T-cell (primary cell): ENCODE measurements around the gene ANXA3. TPM values are rescaled to one million over a fixed set of nuclear protein-coding genes. Genes with fewer than 3 reads are reported as not detected.

Experiments used
- ATAC-seq, 4 experiments: fragments of 200-7000 bp in 3 of 4; fragments of 150-1000 bp in 1 of 4; cut with Tn5 transposase; replicated peaks in 1 of 4; 1 replicate in 3 of 4; 2 replicates in 1 of 4; pipeline ENCODE4 v1.10.0; 2021; ENCODE audit warnings: moderate library complexity in 3 of 4, mild to moderate bottlenecking in 2 of 4, moderate number of reproducible peaks in 1 of 4
- CTCF ChIA-PET, 2 donors: fragments of 300-600 bp; sonication (Branson Sonifier 250); formaldehyde crosslinking; loops; one replicate each; lab custom pipeline; 2022; ENCODE audit warnings: antibody characterized with exemption in 2 of 2; lab: Charles Lee
- POLR2A ChIA-PET, 2 donors: fragments of 300-600 bp; sonication (Branson Sonifier 250); formaldehyde crosslinking; loops; one replicate each; lab custom pipeline; 2022; ENCODE audit warnings: antibody characterized with exemption in 2 of 2; lab: Charles Lee
- DNase-seq, 35 experiments: peaks; one replicate each; pipeline versions ENCODE4 v3.0.0 to v3.0.0-alpha.2; 2013 to 2023
- H3K27ac ChIP-seq: one replicate; pipeline ENCODE4 v1.5.1; 2013; ENCODE audit warnings: low read length
- H3K27me3 ChIP-seq, 2 experiments: replicated peaks in 1 of 2; 1 replicate in 1 of 2; 2 replicates in 1 of 2; pipeline versions ENCODE4 v1.6.1 to v1.7.0; 2013; ENCODE audit warnings: low read length in 1 of 2, mixed read lengths in 1 of 2; ENCODE audit not compliant: control insufficient read depth in 2 of 2, insufficient read depth in 2 of 2; ENCODE audit errors: extremely low read depth in 1 of 2
- H3K36me3 ChIP-seq, 2 donors: 1 replicate in 1 of 2; 2 replicates in 1 of 2; pipeline versions ENCODE4 v1.6.1 to v1.7.0; 2013; ENCODE audit warnings: low read length in 1 of 2; ENCODE audit not compliant: control insufficient read depth in 2 of 2, insufficient read depth in 1 of 2; ENCODE audit errors: extremely low read depth in 1 of 2
- H3K4me1 ChIP-seq, 2 experiments: 1 replicate in 1 of 2; 2 replicates in 1 of 2; pipeline versions ENCODE4 v1.6.1 to v1.7.0; 2013; ENCODE audit warnings: low read length in 2 of 2, mixed read lengths in 1 of 2; ENCODE audit not compliant: insufficient read depth in 2 of 2, control insufficient read depth in 1 of 2; ENCODE audit errors: extremely low read depth in 1 of 2
- H3K4me3 ChIP-seq, 2 donors: 1 replicate in 1 of 2; 2 replicates in 1 of 2; pipeline versions ENCODE4 v1.5.1 to v1.7.0; 2013; ENCODE audit warnings: mild to moderate bottlenecking in 2 of 2, low read length in 1 of 2, moderate library complexity in 1 of 2; ENCODE audit not compliant: control insufficient read depth in 1 of 2; ENCODE audit errors: extremely low read depth in 1 of 2
- H3K9me3 ChIP-seq: 2 replicates; pipeline ENCODE4 v1.7.0; 2013
- H3K27ac Mint-ChIP-seq, 2 donors: one replicate each; pipeline ENCODE4 v1.8.0; 2020 to 2021; ENCODE audit warnings: mild to moderate bottlenecking in 2 of 2, mixed read lengths in 2 of 2
- H3K27me3 Mint-ChIP-seq, 2 donors: one replicate each; pipeline ENCODE4 v1.8.0; 2021 to 2022; ENCODE audit warnings: mixed read lengths in 2 of 2
- H3K36me3 Mint-ChIP-seq: one replicate; pipeline ENCODE4 v1.8.0; 2021; ENCODE audit warnings: mixed read lengths
- H3K4me1 Mint-ChIP-seq, 3 donors: one replicate each; pipeline ENCODE4 v1.8.0; 2020 to 2022; ENCODE audit warnings: mixed read lengths in 3 of 3, mild to moderate bottlenecking in 1 of 3
- H3K4me3 Mint-ChIP-seq, 3 donors: one replicate each; pipeline ENCODE4 v1.8.0; 2020 to 2022; ENCODE audit warnings: mild to moderate bottlenecking in 3 of 3, mixed read lengths in 3 of 3, moderate library complexity in 3 of 3
- H3K9me3 Mint-ChIP-seq, 3 donors: one replicate each; pipeline ENCODE4 v1.8.0; 2020 to 2022; ENCODE audit warnings: mixed read lengths in 3 of 3
- WGBS: methylation state at CpG from one replicate; pipeline ENCODE4 v1.1.5; 2013; ENCODE audit warnings: missing lambda C conversion rate; ENCODE audit not compliant: insufficient coverage; 5-methylcytosine and 5-hydroxymethylcytosine counted together
- total RNA-seq, 35 experiments: library from RNA in 6 of 35; stranded (reverse) in 6 of 35; fragments of 120-200 nt in 1 of 35; gene quantifications; one replicate each; pipeline versions ENCODE4 v1.2.1 to v1.2.4 and lab custom pipeline; 2013 to 2026

The ANXA3 gene
- total RNA-seq, 5 donors from 2014 or later (not counting 1 experiment from before 2014, with no cell fraction given): 0.35 to 0.79 (median 0.36) TPM; not detected in 2

DNA sequence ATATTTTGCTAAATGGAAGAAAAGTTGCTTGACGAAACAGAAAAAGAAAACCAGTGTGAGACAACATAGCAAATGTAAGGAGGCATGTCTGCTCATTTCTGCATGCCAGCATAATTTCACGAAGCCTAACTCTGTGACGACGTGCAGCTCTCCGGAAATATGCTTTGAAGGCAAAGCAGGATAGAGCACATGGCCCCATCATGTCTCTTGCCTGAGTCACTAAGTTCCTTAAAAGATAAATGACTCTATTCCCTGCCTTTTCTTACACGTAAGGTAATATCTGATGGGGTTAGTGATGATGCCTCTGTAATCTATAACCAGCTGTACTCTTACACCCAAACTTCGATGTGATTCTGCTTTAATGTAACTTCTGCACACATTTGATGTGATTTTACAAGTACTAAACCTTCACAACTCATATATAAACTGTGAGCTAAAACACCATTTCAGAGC lies 64.5 kb downstream of the ANXA3 start:
- H3K4me3 ChIP-seq: no peak overlapping the region
- H3K9me3 Mint-ChIP-seq: no peaks in the 10 kb centered on the region
- no peak for ATAC-seq
- H3K36me3 Mint-ChIP-seq: no peaks in the 10 kb centered on the region
- no peaks in the 10 kb centered on the region for H3K9me3 ChIP-seq
- DNase-seq: no peak
- no peaks in the 10 kb centered on the region for H3K27me3 ChIP-seq
- no peaks in the 10 kb centered on the region for H3K36me3 ChIP-seq
- no peak overlapping the region for H3K27ac Mint-ChIP-seq
- CTCF ChIA-PET: no interaction called here
- POLR2A ChIA-PET: no interaction called here
- no peak overlapping the region for H3K4me3 Mint-ChIP-seq
- 100% methylated on average over 4 of the region's 7 CpGs for WGBS
- no peak overlapping the region for H3K27ac ChIP-seq
- no peaks in the 10 kb centered on the region for H3K27me3 Mint-ChIP-seq
- H3K4me1 Mint-ChIP-seq: peaks cover 22 to 34% (median 32%) of the 10 kb centered on the region in 3 donors
- peaks cover 0 to 31% of the 10 kb centered on the region in 2 experiments for H3K4me1 ChIP-seq

GRCh38 chr4:78618436-78618835 lies 66.9 kb downstream of the ANXA3 start:
- ATAC-seq (no peak), DNase-seq (no peak)
- H3K9me3 Mint-ChIP-seq: no peaks in the 10 kb centered on the region
- no peaks in the 10 kb centered on the region for H3K27me3 ChIP-seq
- H3K4me3 ChIP-seq: no peak overlapping the region
- H3K9me3 ChIP-seq: no peaks in the 10 kb centered on the region
- no peak overlapping the region for H3K27ac Mint-ChIP-seq
- peaks cover 0 to 2% of the 10 kb centered on the region in 2 donors for H3K27me3 Mint-ChIP-seq
- CTCF ChIA-PET: no interaction called here
- POLR2A ChIA-PET: no interaction called here
- H3K27ac ChIP-seq: no peak overlapping the region
- H3K4me1 ChIP-seq: peaks cover 0 to 19% of the 10 kb centered on the region in 2 experiments
- no peak overlapping the region for H3K4me3 Mint-ChIP-seq
- H3K36me3 ChIP-seq: no peaks in the 10 kb centered on the region
- H3K4me1 Mint-ChIP-seq: peaks cover 7 to 19% (median 9%) of the 10 kb centered on the region in 3 donors
- WGBS: 50% methylated on average over 1 of the region's 1 CpG
- H3K36me3 Mint-ChIP-seq: no peaks in the 10 kb centered on the region

DNA sequence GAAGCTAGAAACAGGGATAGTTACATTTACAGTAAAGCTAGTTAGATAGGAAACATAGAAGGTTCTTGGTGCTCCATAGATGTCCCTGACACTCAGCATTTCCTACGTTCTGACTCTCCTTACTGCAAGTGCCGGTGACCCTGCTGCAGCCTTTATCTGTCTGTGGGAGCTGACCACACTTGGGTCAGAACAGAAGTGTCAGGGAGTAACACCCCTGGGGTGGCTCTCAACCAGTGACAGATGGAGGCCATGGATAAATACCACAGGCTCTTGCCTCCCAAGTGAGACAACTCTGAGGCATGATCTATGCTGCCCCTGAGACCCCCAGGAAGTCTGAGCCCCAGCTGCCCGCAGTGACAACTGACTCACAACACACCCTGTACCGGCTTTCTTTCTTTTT lies 69.8 kb downstream of the ANXA3 start:
- Histone ChIP-seq H3K36me3 (no peaks in the 10 kb centered on the region), H3K9me3 (no peaks in the 10 kb centered on the region), H3K27me3 (no peaks in the 10 kb centered on the region), H3K4me3 (no peak overlapping the region), H3K27ac (no peak overlapping the region), H3K4me1 (peaks cover 0 to 9% of the 10 kb centered on the region in 2 experiments)
- H3K27me3 Mint-ChIP-seq: peaks cover 0 to 2% of the 10 kb centered on the region in 2 donors
- H3K9me3 Mint-ChIP-seq: no peaks in the 10 kb centered on the region
- no peak overlapping the region for H3K27ac Mint-ChIP-seq
- H3K4me1 Mint-ChIP-seq: peaks cover 0 to 8% (median 0%) of the 10 kb centered on the region in 3 donors
- ChIA-PET POLR2A (no interaction called here), CTCF (no interaction called here)
- ATAC-seq (no peak), DNase-seq (no peak)
- 80% methylated on average over 4 of the region's 4 CpGs for WGBS
- no peaks in the 10 kb centered on the region for H3K36me3 Mint-ChIP-seq
- H3K4me3 Mint-ChIP-seq: no peak overlapping the region

DNA sequence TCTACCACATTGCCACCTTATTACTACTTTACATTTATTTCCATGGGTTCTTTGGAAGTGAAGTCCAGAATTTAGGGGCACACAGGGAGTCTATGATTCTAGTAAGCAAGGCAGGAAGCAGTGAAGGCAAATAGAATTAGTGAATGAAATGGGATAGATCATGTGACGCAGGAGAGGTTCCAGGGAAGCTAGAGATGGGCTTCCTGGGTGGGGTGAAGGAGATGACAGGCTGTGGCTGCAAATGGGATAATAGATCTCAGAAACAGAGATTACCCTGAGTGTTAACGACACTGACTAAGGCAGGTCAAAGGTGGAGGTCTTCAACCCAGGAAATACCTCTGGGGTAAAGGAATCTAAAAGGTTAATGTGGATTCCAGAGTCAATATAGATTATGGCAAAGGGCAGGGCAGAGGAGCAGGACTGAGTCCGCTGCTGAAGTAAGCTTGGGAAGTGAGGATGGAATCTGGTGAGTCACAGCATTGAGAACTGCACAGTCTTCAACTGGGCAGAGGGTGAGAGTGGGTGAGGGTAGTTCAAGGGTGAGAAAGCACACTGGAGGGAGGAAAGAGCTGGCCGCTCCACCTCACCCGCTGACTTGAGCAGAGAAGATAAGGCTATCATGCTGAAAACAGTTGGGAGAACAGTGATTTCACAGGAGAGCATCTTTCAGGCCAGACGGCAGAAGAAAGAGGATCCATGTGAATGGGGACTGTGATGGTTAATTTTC lies 70.8 kb downstream of the ANXA3 start:
- ChIA-PET POLR2A (interaction anchor here in 1 of 2 donors (0.5 to 0.6 kb wide), 2 partner anchors 25 to 241 kb away, joined by 3 to 5 read pairs; no protein-coding TSS in a partner anchor), CTCF (no interaction called here)
- H3K36me3 ChIP-seq: no peaks in the 10 kb centered on the region
- H3K9me3 ChIP-seq: no peaks in the 10 kb centered on the region
- 91% methylated on average over 6 of the region's 6 CpGs for WGBS
- Mint-ChIP-seq H3K4me1 (peaks cover 0 to 7% (median 3%) of the 10 kb centered on the region in 3 donors), H3K36me3 (no peaks in the 10 kb centered on the region), H3K27ac (no peak overlapping the region), H3K4me3 (no peak overlapping the region), H3K9me3 (no peaks in the 10 kb centered on the region), H3K27me3 (peaks cover 0 to 2% of the 10 kb centered on the region in 2 donors)
- H3K27ac ChIP-seq: no peak overlapping the region
- ATAC-seq (no peak), DNase-seq (no peak)
- no peak overlapping the region for H3K4me3 ChIP-seq
- H3K27me3 ChIP-seq: no peaks in the 10 kb centered on the region
- H3K4me1 ChIP-seq: peaks cover 0 to 6% of the 10 kb centered on the region in 2 experiments

DNA sequence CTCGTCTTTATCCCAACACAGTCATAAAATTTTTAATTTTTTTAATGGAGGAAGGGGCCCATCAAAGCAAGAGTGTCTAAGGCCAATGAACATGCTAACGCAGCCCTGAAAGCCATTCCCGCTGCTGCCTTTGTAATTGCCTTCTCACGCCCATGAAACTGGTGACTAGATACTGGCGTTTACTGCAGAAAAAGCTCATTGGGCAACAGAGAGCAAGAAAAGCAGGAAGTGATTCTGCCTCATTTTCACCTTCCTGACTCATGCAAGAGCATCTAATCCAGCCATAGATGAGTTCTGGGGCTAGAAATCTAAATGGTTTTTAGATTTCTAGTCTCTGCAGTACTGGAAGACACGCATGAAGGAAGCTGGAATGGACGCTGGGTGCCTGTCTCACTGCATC lies 72.5 kb downstream of the ANXA3 start:
- Histone ChIP-seq H3K4me3 (no peak overlapping the region), H3K27ac (no peak overlapping the region), H3K36me3 (no peaks in the 10 kb centered on the region), H3K9me3 (no peaks in the 10 kb centered on the region), H3K4me1 (no peaks in the 10 kb centered on the region), H3K27me3 (no peaks in the 10 kb centered on the region)
- POLR2A ChIA-PET: no interaction called here
- H3K36me3 Mint-ChIP-seq: no peaks in the 10 kb centered on the region
- no peaks in the 10 kb centered on the region for H3K9me3 Mint-ChIP-seq
- no peak for ATAC-seq
- peaks cover 0 to 2% of the 10 kb centered on the region in 2 donors for H3K27me3 Mint-ChIP-seq
- H3K4me3 Mint-ChIP-seq: no peak overlapping the region
- H3K27ac Mint-ChIP-seq: no peak overlapping the region
- H3K4me1 Mint-ChIP-seq: peaks cover 0 to 5% (median 3%) of the 10 kb centered on the region in 3 donors
- CTCF ChIA-PET: no interaction called here
- no peak for DNase-seq
- 86% methylated on average over 4 of the region's 7 CpGs for WGBS

- Mint-ChIP-seq H3K27ac (no peak overlapping the region), H3K4me1 (peaks cover 0 to 6% (median 4%) of the 10 kb centered on the region in 3 donors), H3K4me3 (no peak overlapping the region), H3K36me3 (no peaks in the 10 kb centered on the region), H3K9me3 (no peaks in the 10 kb centered on the region), H3K27me3 (peaks cover 0 to 2% of the 10 kb centered on the region in 2 donors)
- no peaks in the 10 kb centered on the region for H3K9me3 ChIP-seq
- no peaks in the 10 kb centered on the region for H3K4me1 ChIP-seq
- 86% methylated on average over 1 of the region's 2 CpGs for WGBS
- ATAC-seq: no peak
- CTCF ChIA-PET: no interaction called here
- H3K27me3 ChIP-seq: no peaks in the 10 kb centered on the region
- H3K36me3 ChIP-seq: no peaks in the 10 kb centered on the region
- DNase-seq: no peak
- POLR2A ChIA-PET: no interaction called here
- no peak overlapping the region for H3K27ac ChIP-seq
- H3K4me3 ChIP-seq: no peak overlapping the region
Observed at GRCh38 chr4:78625073-78625472, 73.5 kb downstream of the ANXA3 start.
